Epithelial cell of esophagus (primary cell): ENCODE data around the gene KCNC3.
A peak's percentile ranks its signal among the peaks of the same experiment; 100 is the strongest.
"Not testable (repeated sequence)": the region's sequence is repeated elsewhere in the genome, so short reads cannot be mapped to it uniquely, and the experiment has no call there.

Experiments used
- DNase-seq: peaks from one replicate; pipeline ENCODE4 v3.0.0; 2010; ENCODE audit warnings: low read depth
- H3K4me3 ChIP-seq: 2 replicates; pipeline ENCODE4 v1.5.1; 2011; ENCODE audit warnings: mild to moderate bottlenecking, low read length, control low read depth
- TF ChIP-seq, protein P1 (sequence below): IDR thresholded peaks from 2 replicates; pipeline ENCODE4 v1.5.1; 2011; ENCODE audit warnings: low read depth, mild to moderate bottlenecking, low read length, control low read depth, inconsistent platforms; ENCODE audit not compliant: insufficient read depth; ENCODE audit errors: missing control alignments

The KCNC3 gene

DNA sequence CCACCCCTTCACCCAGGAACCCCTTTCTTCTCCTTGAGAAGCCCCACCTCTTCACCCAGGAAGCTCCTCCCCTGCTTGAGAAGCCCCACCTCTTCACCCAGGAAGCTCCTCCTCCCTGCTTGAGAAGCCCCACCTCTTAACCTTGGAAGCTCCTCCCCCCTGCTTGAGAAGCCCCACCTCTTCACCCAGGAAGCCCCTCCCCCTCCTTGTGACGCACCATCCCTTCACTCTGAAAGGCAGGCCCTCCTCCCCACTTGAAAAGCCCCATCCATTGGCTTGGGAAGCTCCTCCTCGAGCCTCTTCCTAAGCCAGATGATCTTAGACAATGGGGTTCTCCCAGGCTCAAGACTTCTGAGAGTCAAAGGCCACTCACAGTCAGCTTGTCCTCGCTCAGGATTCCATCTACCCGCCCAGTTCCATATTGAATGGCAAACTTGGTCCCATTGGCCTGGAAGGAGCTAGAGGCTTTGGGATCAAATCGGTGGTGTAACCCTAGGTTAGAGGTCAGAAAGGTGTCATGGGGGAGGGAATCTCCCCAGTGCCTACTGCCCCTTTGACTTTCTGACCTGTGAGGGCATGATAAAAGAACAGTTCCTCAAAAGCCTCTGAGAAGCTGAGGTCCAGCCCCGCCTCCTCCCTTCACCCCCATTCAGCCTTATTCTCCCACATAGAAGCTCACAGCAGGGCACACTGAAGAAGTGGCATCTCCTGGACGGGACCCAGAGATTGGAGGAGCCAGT, 32.3 kb upstream of the KCNC3 start:
- no peak for DNase-seq
- H3K4me3 ChIP-seq, result no peak overlapping the region
- TF ChIP-seq, protein P1, sequence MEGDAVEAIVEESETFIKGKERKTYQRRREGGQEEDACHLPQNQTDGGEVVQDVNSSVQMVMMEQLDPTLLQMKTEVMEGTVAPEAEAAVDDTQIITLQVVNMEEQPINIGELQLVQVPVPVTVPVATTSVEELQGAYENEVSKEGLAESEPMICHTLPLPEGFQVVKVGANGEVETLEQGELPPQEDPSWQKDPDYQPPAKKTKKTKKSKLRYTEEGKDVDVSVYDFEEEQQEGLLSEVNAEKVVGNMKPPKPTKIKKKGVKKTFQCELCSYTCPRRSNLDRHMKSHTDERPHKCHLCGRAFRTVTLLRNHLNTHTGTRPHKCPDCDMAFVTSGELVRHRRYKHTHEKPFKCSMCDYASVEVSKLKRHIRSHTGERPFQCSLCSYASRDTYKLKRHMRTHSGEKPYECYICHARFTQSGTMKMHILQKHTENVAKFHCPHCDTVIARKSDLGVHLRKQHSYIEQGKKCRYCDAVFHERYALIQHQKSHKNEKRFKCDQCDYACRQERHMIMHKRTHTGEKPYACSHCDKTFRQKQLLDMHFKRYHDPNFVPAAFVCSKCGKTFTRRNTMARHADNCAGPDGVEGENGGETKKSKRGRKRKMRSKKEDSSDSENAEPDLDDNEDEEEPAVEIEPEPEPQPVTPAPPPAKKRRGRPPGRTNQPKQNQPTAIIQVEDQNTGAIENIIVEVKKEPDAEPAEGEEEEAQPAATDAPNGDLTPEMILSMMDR, result no peak

DNA sequence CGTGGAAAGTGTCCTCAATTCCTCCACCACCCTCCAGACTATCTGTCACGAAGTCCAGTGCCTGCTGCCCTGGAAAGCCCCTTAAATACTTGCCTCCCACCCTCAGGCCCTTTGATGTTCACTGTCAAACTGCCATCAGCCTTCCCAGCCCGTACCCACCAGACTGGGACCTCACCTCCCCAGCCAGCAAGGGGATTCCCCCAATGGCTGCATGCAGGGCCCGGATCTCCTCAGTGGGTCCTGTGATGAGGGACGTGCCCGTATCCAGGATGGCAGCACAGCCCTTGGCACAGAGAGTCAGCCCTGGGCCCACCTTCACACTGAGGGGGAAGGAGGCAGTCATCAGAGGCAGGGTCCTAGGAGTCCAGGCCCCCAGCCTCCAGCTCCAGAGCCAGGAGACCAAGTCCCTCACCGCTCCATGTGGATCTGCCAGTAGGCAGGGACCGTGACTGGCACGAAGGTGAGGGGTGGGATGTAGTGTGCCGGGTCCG, 30.2 kb upstream of the KCNC3 start:
- DNase-seq, result no peak
- TF ChIP-seq, protein P1, result no peak
- no peak overlapping the region for H3K4me3 ChIP-seq

DNA sequence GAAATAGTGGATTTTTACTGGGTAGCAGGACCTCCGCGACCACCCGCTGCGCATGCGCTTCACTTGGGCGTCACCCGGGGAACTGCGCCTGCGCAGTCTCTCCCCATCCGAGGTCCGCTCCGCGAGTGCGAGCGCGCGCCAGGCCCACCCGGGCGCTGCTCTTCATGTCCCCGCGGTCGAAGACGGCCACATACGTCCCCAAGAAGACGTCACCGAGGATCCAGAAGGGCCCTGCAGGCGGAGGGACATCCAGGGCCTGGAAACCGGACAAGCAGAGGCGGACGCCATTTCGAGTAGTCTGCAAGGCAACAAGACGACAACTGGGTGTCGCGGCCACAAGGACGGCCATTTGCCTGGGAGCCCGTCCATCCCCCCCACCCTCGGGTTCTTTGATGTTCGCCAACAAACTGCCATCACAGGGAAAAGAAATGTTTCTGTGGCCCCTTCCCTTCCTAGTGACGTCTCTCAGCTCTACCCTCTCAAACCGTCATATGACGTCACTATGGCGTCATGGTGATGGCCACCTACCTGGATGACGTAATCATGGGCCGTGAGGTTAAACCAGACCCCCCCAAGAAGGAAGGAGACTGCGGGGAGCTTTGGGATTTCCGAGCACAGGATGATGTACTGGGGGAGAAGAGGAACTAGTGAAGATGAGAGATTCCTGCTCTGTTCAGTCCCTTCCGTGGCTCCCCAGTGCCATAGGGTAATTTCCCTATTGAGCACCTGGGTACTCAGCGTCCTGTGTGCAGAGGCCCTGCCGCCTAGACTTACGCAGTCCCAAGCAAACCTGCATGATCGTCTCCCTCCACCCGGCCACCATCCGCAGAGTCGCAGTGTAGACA, 29.5 kb upstream of the KCNC3 start:
- DNase-seq, result no peak
- TF ChIP-seq, protein P1, result no peak
- peak overlapping the region; percentile 37 for H3K4me3 ChIP-seq

DNA sequence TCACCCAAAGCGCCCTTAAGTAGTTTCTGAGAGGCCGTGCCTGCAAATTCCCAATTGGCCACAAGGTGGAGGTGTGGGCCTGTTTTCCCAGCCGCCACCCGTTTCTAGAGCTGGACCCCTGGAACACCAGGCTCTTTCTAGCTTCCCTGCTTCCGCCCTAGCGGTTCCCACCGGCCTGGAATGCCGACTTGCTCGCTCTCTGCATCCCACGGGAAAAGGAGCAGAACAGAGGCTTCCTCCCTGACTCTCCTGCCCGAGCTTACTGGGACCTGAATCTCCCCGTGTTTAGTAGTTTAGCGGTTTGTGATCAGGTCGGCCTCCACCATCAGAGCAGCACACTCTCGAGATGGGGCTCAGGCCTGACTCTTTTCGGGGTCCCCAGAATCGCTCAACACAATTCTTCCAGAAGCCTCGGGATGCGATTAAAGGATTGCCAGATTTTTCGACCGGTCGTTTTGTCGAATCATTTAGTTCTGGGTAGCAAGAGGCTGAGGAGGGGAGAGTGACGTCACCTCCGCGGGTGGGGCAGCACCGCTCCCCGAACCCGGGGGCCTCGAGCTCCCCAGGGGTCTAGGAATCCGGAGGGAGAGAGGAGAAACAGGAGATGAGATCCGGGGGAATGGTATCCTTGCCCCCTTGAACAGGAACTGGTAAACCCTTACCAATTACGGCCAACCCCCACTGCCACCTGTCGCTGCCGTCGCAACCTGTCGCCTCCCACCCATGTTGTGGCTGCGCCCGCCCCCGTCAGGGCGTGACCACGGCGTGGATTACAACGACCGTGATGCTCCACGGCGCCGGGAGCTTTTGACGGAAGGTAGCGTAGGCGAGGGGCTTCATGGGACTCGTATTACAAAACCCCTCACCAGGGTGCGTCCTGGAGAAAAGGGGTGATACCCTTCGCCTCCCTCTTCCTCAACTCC, 28.3 kb upstream of the KCNC3 start:
- H3K4me3 ChIP-seq, result peak overlapping the region; percentile 25
- peak; percentile 46 for DNase-seq
- TF ChIP-seq, protein P1, result peak; percentile 79

DNA sequence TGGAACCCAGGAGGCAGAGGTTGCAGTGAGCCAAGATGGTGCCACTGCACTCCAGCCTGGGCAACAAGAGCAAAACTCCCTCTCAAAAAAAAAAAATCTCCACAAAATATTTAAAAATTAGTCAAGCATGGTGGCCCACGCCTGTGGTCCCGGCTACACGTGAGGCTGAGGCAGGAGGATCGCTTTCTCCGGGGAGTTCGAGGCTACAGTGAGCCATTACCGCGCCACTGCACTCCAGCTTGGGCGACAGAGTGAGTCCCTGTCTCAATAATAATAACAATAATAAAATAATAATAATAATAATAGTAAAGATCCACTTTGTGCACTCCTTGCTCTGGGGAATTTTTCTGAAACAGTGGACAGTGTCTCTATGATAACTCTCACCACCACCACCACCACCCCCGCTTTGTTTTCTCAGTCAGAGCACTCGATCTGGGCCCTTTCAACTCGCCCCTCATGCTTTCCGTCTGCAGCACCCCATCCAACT, 27.6 kb upstream of the KCNC3 start:
- no peak for DNase-seq
- TF ChIP-seq, protein P1, result no peak
- no peak overlapping the region for H3K4me3 ChIP-seq

DNA sequence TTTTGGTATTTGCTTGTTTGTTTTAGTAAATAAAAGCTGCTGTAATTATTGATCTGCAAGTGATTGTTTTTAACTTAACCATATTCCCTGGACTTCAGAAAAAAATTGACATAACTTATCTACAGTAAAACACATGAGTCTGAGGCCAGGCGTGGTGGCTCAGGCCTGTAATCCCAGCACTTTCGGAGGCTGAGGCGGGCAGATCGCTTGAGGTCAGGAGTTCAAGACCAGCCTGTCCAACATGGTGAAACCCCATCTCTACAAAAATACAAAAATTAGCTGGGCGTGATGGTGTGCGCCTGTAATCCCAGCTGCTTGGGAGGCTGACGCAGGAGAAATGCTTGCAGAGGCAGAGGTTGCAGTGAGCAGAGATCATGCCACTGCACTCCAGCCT, 24.3 kb upstream of the KCNC3 start:
- DNase-seq, H3K4me3 ChIP-seq: not testable (repeated sequence)

DNA sequence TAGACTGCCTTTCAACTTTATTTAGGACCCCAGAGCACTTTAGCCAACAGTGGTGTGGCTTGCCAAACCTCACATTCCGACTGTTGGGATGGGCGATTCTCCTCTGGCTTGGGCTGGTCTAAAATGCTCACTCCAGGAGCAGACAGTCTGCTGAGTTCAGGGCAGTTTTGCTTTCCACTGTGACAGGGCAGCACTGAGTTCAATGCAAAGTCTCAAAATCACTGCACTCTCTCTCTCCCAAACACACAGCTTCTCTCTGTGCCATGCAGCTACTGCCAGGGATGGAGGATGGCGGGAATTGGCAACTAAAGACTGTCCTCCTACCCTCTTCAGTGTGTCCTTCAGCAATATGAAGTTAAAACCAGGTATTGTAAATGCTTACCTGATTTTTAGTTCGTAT, 23.1 kb upstream of the KCNC3 start:
- no peak for DNase-seq

More for the DNA sequence above, 23.1 kb upstream of the KCNC3 start:
- TF ChIP-seq, protein P1, result no peak
- no peak overlapping the region for H3K4me3 ChIP-seq
